Left forelimb (tissue), 1 donor: ENCODE results near the gene ADCY1.
"Not testable (repeated sequence)": the region's sequence is repeated elsewhere in the genome, so short reads cannot be mapped to it uniquely, and the experiment has no call there.

Experiments
- DNase-seq: peaks from one replicate; pipeline ENCODE4 v3.0.0-alpha.2; 2018; ENCODE audit warnings: low spot score

ADCY1 gene

GRCh38 chr7:45759464-45759863, 185.3 kb downstream of the ADCY1 start:
- not testable (repeated sequence) for DNase-seq

- DNase-seq: not testable (repeated sequence)
Observed at GRCh38 chr7:45761545-45762205, 187.5 kb downstream of the ADCY1 start.

DNA sequence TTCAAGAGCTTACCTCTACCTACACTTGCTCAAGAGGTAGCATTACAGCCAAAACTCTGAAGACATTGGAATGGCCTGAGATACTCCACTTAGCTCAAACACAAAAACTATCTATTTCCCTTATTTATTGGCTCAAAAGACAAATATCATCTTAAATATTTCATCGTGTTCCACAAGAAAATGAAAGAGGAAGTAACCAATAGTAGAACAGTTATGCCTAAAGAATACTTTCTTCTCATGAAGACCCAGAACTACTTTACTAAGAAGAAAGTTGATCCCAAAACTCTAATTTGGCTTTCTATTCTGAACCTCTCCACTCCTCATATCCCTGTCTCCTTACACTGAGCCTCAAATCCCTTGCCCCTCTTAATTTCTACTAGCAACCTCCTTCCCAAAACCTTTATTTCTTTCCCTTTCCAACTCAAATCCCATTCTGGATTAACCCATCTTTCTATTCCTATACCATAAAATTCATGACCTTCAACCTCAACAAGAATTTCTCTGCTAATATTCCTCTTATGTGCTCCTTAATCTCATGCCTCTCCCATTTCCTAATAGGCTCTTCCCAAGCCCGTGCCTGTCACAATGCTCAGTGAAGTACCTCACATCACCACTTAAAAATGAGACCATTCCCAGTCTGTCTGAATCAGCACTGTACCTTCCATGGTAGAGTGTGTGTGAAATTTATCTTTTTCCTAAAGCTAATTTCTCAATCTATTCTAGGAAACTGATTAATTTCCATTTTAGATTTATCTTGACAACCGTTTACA, 188.2 kb downstream of the ADCY1 start:
- not testable (repeated sequence) for DNase-seq

DNA sequence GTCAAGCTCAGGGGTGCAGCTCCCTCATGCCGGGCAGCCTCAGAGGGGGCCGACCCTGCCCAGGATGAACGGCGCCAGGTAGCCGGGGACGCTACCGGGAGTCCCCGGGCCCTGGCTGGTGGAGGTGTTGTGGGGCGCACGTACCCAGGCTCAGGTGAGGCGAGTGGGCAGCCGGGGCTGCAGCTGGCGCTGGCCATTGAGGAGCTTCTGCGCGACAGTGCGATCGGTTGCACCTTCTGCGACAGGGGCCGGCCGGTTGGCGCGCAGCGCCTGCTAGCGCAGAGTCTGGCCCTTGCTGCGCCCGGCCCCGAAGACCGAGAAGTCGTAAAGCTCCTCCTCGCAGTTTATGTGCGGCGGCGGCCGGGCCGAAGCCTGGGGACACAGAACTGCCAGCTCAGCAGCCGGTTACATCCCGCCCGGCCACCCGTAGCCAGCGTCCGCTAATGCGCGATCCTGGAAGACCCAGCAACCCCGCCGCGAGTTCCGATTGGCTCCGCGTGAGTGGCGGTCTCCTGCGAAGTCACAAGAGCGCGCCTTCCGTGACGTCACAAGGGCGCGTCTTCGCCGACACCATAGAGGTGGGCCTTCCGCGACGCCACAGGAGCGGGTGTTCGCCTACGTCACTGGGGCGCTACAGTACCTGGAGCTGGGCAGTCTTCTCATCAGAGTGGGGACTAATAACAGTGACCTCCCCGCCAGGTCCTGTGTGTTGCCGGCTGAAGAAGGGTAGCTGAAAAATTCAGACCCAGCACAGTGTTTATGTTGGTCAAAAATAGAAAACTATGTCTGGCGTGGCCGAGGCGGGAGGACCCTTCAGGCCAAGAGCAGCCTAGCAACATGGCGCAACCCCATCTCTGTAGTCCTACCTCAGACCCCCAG, 194.6 kb downstream of the ADCY1 start:
- peak; percentile 99 for DNase-seq

DNA sequence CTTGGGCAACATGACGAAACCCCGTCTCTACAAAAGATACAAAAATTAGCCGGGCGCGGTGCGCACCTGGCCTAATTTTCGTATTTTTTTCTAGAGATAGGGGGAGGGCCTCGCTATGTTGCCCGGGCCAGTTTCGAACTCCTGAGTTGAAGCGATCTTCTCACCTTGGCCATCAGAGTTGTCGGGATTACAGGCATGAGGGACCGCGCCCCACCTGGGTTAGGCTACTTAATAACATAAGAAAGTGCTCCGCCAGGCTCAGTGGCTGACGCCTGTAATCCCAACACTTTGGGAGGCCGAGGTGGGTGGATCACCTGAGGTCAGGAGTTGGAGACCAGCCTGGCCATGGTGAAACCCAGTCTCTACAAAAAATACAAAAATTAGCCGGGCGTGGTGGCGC, 195.5 kb downstream of the ADCY1 start:
- DNase-seq: not testable (repeated sequence)
